HEK293T (cell line): ENCODE data around the gene WWTR1.

ENCODE experiments used
- CTCF ChIA-PET: fragments of 350-600 bp; formaldehyde crosslinking; extraction: SDS; loops from one replicate; lab custom pipeline; 2021; ENCODE audit warnings: antibody characterized with exemption, inconsistent platforms; lab: Yijun Ruan, JAX
- POLR2A ChIA-PET: fragments of 350-600 bp; formaldehyde crosslinking; extraction: SDS; loops from one replicate; lab custom pipeline; 2020; ENCODE audit warnings: antibody characterized with exemption, inconsistent platforms; lab: Yijun Ruan, JAX
- DNase-seq: peaks from one replicate; pipeline ENCODE4 v3.0.0; 2012; ENCODE audit warnings: mixed read lengths; ENCODE audit errors: extremely low spot score
- ARNT ChIP-seq: fragments of 450-650 bp; IDR thresholded peaks from 2 replicates; pipeline ENCODE4 v1.6.1; 2017; ENCODE audit warnings: mild to moderate bottlenecking
- BHLHE40 ChIP-seq: fragments of 450-650 bp; IDR thresholded peaks from 2 replicates; pipeline ENCODE4 v1.6.1; 2016; ENCODE audit warnings: mild to moderate bottlenecking, moderate library complexity, borderline replicate concordance
- CTBP1 ChIP-seq: fragments of 450-650 bp; IDR thresholded peaks from 2 replicates; pipeline ENCODE4 v1.6.1; 2016; ENCODE audit warnings: borderline replicate concordance
- ELF4 ChIP-seq: fragments of 450-650 bp; IDR thresholded peaks from 2 replicates; pipeline ENCODE4 v1.6.1; 2017; ENCODE audit warnings: antibody characterized with exemption
- FOXA1 ChIP-seq: fragments of 450-650 bp; IDR thresholded peaks from 2 replicates; pipeline ENCODE4 v1.6.1; 2016; ENCODE audit warnings: mild to moderate bottlenecking
- FOXK2 ChIP-seq: fragments of 450-650 bp; IDR thresholded peaks from 2 replicates; pipeline ENCODE4 v1.6.1; 2016; ENCODE audit warnings: mild to moderate bottlenecking
- FOXM1 ChIP-seq: fragments of 450-650 bp; IDR thresholded peaks from 2 replicates; pipeline ENCODE4 v1.6.1; 2017; ENCODE audit warnings: mild to moderate bottlenecking, borderline replicate concordance
- HDGF ChIP-seq: fragments of 450-650 bp; IDR thresholded peaks from 2 replicates; pipeline ENCODE4 v1.6.1; 2017; ENCODE audit warnings: antibody characterized with exemption, borderline replicate concordance
- L3MBTL2 ChIP-seq: fragments of 450-650 bp; conservative IDR thresholded peaks from 2 replicates; pipeline ENCODE4 v1.6.1; 2016; ENCODE audit warnings: mild to moderate bottlenecking
- LEF1 ChIP-seq: fragments of 450-650 bp; IDR thresholded peaks from 2 replicates; pipeline ENCODE4 v1.6.1; 2017; ENCODE audit warnings: mild to moderate bottlenecking, borderline replicate concordance
- NFRKB ChIP-seq: fragments of 450-650 bp; IDR thresholded peaks from 2 replicates; pipeline ENCODE4 v1.6.1; 2016; ENCODE audit warnings: mild to moderate bottlenecking, moderate library complexity
- SP1 ChIP-seq: fragments of 450-650 bp; IDR thresholded peaks from 2 replicates; pipeline ENCODE4 v1.6.1; 2017
- SUZ12 ChIP-seq: fragments of 450-650 bp; IDR thresholded peaks from 2 replicates; pipeline ENCODE4 v1.6.1; 2016; ENCODE audit warnings: mild to moderate bottlenecking
- TARDBP ChIP-seq: fragments of 450-650 bp; IDR thresholded peaks from 2 replicates; pipeline ENCODE4 v1.6.1; 2016
- ZNF384 ChIP-seq: fragments of 450-650 bp; IDR thresholded peaks from 2 replicates; pipeline ENCODE4 v1.6.1; 2016
- TF ChIP-seq, protein P1 (sequence below): fragments of 450-650 bp; IDR thresholded peaks from 2 replicates; pipeline ENCODE4 v1.6.1; 2016

The WWTR1 gene

DNA sequence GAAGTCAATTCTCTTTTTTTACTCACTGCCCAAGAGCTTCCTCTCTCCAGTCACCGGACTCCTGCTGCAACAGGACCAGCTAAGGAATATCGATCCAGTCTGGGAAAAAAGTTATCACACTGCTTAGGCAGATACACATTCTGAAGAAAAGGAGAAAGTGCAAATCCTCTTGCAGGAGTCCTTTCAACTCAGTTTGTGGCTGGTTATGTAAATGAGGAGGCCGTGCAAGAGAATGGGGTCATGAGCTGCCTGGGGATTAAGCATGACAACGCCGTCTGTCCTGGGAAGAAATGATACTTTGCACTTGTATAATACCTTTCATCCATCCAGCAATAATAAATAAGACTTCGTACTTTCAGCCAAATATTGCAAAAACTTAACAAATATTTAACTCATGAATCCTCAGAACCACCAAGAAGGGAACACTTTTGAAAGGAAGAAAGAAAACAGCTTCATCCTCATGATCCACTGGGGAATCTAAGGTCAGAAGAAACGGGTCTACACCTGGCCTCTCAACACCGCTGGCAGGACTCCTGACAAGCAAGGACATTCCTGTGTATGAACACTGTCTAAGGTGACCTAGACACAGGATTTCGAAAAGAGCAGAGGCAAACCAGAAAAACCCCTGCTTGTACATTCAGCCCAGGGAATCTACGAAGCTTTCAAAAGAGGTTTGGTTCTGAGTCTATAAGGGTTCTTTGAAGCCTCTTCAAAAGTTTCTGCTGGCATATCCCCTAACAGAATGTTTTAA, 13.1 kb upstream of the WWTR1 start:
- no peak for DNase-seq
- TF ChIP-seq SUZ12 (no peak), TARDBP (no peak), L3MBTL2 (no peak), HDGF (no peak), SP1 (no peak), ZNF384 (no peak), ARNT (no peak), LEF1 (no peak), FOXA1 (no peak), CTBP1 (no peak), BHLHE40 (no peak), NFRKB (no peak), FOXM1 (no peak), FOXK2 (no peak), ELF4 (no peak)
- TF ChIP-seq, protein P1, sequence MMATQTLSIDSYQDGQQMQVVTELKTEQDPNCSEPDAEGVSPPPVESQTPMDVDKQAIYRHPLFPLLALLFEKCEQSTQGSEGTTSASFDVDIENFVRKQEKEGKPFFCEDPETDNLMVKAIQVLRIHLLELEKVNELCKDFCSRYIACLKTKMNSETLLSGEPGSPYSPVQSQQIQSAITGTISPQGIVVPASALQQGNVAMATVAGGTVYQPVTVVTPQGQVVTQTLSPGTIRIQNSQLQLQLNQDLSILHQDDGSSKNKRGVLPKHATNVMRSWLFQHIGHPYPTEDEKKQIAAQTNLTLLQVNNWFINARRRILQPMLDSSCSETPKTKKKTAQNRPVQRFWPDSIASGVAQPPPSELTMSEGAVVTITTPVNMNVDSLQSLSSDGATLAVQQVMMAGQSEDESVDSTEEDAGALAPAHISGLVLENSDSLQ: no peak
- ChIA-PET CTCF (no interaction called here), POLR2A (no interaction called here)

DNA sequence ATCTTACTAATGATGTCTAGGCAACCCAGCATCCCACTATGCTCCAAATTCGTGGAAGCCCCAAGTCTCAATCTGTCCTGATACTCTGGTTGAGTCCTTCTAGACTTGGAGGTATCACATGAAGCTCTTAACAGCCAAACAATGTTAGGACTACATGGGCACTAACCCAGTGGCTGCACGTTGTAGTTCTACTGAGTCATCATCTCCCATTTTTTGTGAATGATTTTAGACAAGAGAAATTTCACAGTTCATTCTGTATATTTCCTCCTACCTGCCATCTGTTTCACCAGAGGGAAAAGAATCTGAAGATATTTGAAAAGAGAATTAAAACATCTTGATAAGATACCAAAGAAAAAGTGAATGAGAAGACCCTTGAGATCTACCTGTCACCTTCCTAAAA, 9.8 kb upstream of the WWTR1 start:
- POLR2A ChIA-PET: no interaction called here
- CTCF ChIA-PET: no interaction called here
- no peak for DNase-seq
- TF ChIP-seq SP1: no peak
- TF ChIP-seq LEF1: no peak
- TF ChIP-seq, protein P1: no peak
- no peak for TF ChIP-seq SUZ12
- no peak for TF ChIP-seq NFRKB
- no peak for TF ChIP-seq ARNT

DNA sequence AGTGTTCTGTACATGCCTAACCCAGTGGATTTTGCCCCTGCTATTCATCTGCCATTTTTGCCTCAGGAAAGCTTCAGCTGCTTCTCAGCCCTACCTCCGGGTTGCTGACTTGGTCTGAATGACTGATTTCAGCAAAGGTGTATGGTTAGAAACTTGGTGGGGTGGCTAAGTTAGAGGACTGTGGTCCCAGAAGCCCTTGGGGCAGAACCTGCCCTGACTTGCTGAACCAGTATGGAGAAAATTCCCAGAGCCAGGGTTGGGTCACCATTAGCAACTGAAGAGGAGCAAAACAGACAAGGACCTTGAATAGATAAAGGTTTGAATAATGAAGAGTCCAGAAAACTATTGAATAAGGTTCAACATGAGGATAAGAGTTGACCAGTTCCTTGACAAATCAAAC, 6.1 kb upstream of the WWTR1 start:
- TF ChIP-seq ZNF384 (no peak), SP1 (no peak), TARDBP (no peak), HDGF (no peak), L3MBTL2 (no peak), ELF4 (no peak), LEF1 (no peak), CTBP1 (no peak), NFRKB (no peak), FOXK2 (no peak), ARNT (no peak), FOXA1 (no peak), FOXM1 (no peak), BHLHE40 (no peak), SUZ12 (no peak)
- no peak for DNase-seq
- ChIA-PET CTCF (no interaction called here), POLR2A (no interaction called here)

DNA sequence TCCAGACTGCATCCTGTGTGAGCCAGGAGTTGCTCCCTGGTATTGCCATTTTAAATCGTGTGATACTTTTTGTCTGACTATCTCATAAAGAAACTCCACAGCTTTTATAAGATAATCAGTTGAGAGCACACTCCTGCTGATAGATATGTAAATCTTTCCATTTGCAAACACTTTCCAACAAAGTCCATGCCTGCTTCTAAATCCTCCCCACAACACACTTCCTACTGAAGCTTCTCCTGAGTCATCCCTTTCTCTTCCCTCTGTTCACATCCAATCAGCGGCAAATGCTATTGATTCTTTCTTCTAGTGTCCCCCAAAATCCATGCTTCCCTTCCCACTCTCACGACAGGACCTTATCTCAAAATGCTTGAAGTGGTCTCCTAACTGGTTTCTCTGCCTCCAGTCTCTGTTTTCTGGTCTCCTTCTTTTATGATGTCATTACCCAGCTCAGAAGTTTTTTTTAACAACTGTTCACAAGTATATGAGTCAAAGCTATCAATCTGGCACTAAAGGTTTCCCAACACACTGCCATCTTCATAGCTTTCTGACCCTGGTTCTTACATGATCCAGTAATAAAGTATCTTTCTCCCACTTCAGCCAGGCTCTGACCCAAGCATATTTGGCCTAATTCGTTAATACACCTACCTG, 4.5 kb upstream of the WWTR1 start:
- POLR2A ChIA-PET: interaction anchor here (0.7 kb wide), 1 partner anchor 109 kb away, joined by 3 read pairs; no protein-coding TSS in a partner anchor
- DNase-seq: no peak
- TF ChIP-seq SP1 (no peak), HDGF (no peak), ELF4 (no peak), LEF1 (no peak), BHLHE40 (no peak), FOXM1 (no peak), FOXK2 (no peak), ARNT (no peak)
- TF ChIP-seq, protein P1: no peak
- CTCF ChIA-PET: interaction anchor here (1.3 kb wide), 1 partner anchor 55 kb away, joined by 3 read pairs; no protein-coding TSS in a partner anchor

DNA sequence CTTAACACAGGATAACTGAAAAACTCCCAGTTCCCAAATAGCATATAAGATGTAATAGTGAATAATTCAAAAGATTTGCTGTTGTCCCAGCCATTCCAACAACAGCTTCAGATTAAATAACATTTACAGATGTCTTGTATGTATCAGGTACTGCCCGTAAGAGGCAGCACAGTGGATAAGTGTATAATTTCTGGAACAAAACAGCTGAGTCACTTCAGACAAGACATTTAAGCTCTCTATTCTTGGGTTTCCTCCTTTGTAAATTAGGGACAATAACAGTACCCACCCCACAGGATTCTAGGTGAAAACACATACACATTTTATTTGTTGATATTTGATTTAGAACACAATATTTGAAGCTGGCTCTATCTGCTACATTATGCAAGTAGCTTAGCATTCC, 2.6 kb upstream of the WWTR1 start:
- ChIA-PET CTCF (interaction anchor here (0.9 kb wide), 1 partner anchor 92 kb away, joined by 3 read pairs; no protein-coding TSS in a partner anchor), POLR2A (no interaction called here)
- no peak for TF ChIP-seq CTBP1
- TF ChIP-seq BHLHE40: no peak
- TF ChIP-seq HDGF: no peak
- no peak for TF ChIP-seq SP1
- TF ChIP-seq FOXM1: no peak
- TF ChIP-seq FOXA1: no peak
- no peak for TF ChIP-seq SUZ12
- TF ChIP-seq ELF4: no peak
- TF ChIP-seq TARDBP: no peak
- no peak for TF ChIP-seq L3MBTL2
- TF ChIP-seq ZNF384: no peak
- no peak for TF ChIP-seq LEF1
- TF ChIP-seq FOXK2: no peak
- no peak for DNase-seq
